ENCODE results near the gene PTPN1. TPM values are rescaled to one million over a fixed set of nuclear protein-coding genes. Genes with fewer than 3 reads are reported as not detected.

The PTPN1 gene
- total RNA-seq, 1 experiment from 2014 or later, result 30.8 TPM

- no peak overlapping the region for H4K91ac ChIP-seq (ENCODE audit: insufficient read length, low read depth, low read length)
- H2AFZ ChIP-seq (ENCODE audit: low read length), result no peak overlapping the region
- no peak for TF ChIP-seq CTCF (conservative IDR thresholded peaks at IDR 0.05)
- no peak overlapping the region for H3K23ac ChIP-seq (ENCODE audit: insufficient read length, low read depth, low read length)
- H2BK12ac ChIP-seq (ENCODE audit: insufficient read length, low read depth, low read length), result no peak overlapping the region
- H3K14ac ChIP-seq (ENCODE audit: insufficient read depth, low read length), result no peak overlapping the region; the same call in 1 of the 2 replicates
- H3K27ac ChIP-seq (ENCODE audit: insufficient read length, low read depth, low read length), result no peak overlapping the region
- WGBS (ENCODE audit: extremely low coverage, insufficient read length, low lambda C conversion rate), result no CpG with 5 or more reads among the region's 18 CpGs
- no peak overlapping the region for H2BK20ac ChIP-seq (ENCODE audit: low read depth, low read length, poor library complexity, severe bottlenecking)
- Mint-ChIP-seq H3K27me3 (ENCODE audit: low read depth) (no peaks in the 10 kb centered on the region; the same call in 1 of the 2 replicates), H3K4me3 (no peak overlapping the region), H3K4me1 (peaks cover 9 to 20% of the 10 kb centered on the region in 2 experiments), H3K27ac (no peak overlapping the region), H3K9me3 (peaks cover 6 to 12% of the 10 kb centered on the region in 2 experiments), H3K36me3 (ENCODE audit: insufficient read depth in 1 of 3, low read depth in 3 of 3) (peaks cover 0 to 12% (median 2%) of the 10 kb centered on the region in 3 experiments; a peak in 5 of 7 replicates)
- H4K8ac ChIP-seq (replicated peaks; ENCODE audit: insufficient read length, low read depth, low read length), result no peak overlapping the region
- H3K9me3 ChIP-seq (ENCODE audit: control insufficient read depth, low read depth, low read length), result no peaks in the 10 kb centered on the region
- H3K56ac ChIP-seq (ENCODE audit: insufficient read length, low read depth, low read length), result no peak overlapping the region
- DNase-seq, result no peak
- no peak overlapping the region for H2BK15ac ChIP-seq (ENCODE audit: low read depth, low read length)
- no peak overlapping the region for H2BK120ac ChIP-seq (ENCODE audit: low read depth, low read length, poor library complexity, severe bottlenecking)
- H3K4me2 ChIP-seq (ENCODE audit: insufficient read depth, insufficient read length, low read length), result no peak overlapping the region
- no peaks in the 10 kb centered on the region for H3K79me1 ChIP-seq (ENCODE audit: insufficient read depth, low read depth, low read length, poor library complexity, severe bottlenecking)
- no peak overlapping the region for H3K9ac ChIP-seq (ENCODE audit: extremely low read depth, insufficient read length, low read length)
- H3K4me1 ChIP-seq (ENCODE audit: insufficient read depth, low read length), result no peaks in the 10 kb centered on the region; the same call in 1 of the 2 replicates
- no peak overlapping the region for H4K5ac ChIP-seq (ENCODE audit: insufficient read length, low read depth, low read length)
- H2BK5ac ChIP-seq (ENCODE audit: insufficient read length, low read length), result no peak overlapping the region
- H3K27me3 ChIP-seq (ENCODE audit: insufficient read depth, low read length), result no peaks in the 10 kb centered on the region
- H4K20me1 ChIP-seq (ENCODE audit: control insufficient read depth, insufficient read depth, insufficient read length), result no peaks in the 10 kb centered on the region
- no peak overlapping the region for H3T11ph ChIP-seq (ENCODE audit: low read length)
- no peak overlapping the region for H2AK5ac ChIP-seq (ENCODE audit: insufficient read length, low read length)
- no peak overlapping the region for H3K4ac ChIP-seq (ENCODE audit: low read depth, low read length)
- no peak overlapping the region for H3K18ac ChIP-seq (ENCODE audit: insufficient read length, low read depth, low read length)
- no peaks in the 10 kb centered on the region for H3K23me2 ChIP-seq (ENCODE audit: insufficient read length, low read depth, low read length, poor library complexity, severe bottlenecking)
- H3K79me2 ChIP-seq (ENCODE audit: insufficient read depth, low read length), result no peaks in the 10 kb centered on the region
Observed at GRCh38 chr20:50624351-50625016, 114.3 kb downstream of the PTPN1 start.
